HepG2 (cell line): ENCODE measurements around the gene NUBPL. TPM values are rescaled to one million over a fixed set of nuclear protein-coding genes. Genes with fewer than 3 reads are reported as not detected.
A peak's percentile ranks its signal among the peaks of the same experiment; 100 is the strongest.

Experiments
- CBFB ChIP-seq: sonication (generic); formaldehyde crosslinking; IDR thresholded peaks from 2 replicates; pipeline ENCODE4 v1.4.0; 2020; ENCODE audit warnings: missing genetic modification reagents
- EP300 ChIP-seq, 3 experiments: sonication (generic) in 1 of 3; formaldehyde crosslinking in 1 of 3; IDR thresholded peaks; 2 replicates each; pipeline versions ENCODE4 v1.5.1 to v1.6.1; 2011 to 2020; ENCODE audit warnings: low read depth in 2 of 3, low read length in 2 of 3, borderline replicate concordance in 1 of 3, improper control_type of control experiment in 1 of 3, mild to moderate bottlenecking in 1 of 3, missing genetic modification reagents in 1 of 3, moderate library complexity in 1 of 3
- MEF2D ChIP-seq: sonication (generic); formaldehyde crosslinking; IDR thresholded peaks from 2 replicates; pipeline ENCODE4 v1.5.1; 2020; ENCODE audit warnings: mild to moderate bottlenecking, missing genetic modification reagents
- MEIS2 ChIP-seq: sonication (generic); formaldehyde crosslinking; IDR thresholded peaks from 2 replicates; pipeline ENCODE4 v1.9.0; 2021; ENCODE audit warnings: mild to moderate bottlenecking, missing genetic modification reagents
- MZF1 ChIP-seq: sonication (generic); formaldehyde crosslinking; IDR thresholded peaks from 2 replicates; pipeline ENCODE4 v1.8.1; 2023; ENCODE audit warnings: mild to moderate bottlenecking, missing genetic modification reagents, borderline replicate concordance
- POGZ ChIP-seq: sonication (generic); formaldehyde crosslinking; IDR thresholded peaks from 2 replicates; pipeline ENCODE4 v1.4.0; 2020; ENCODE audit warnings: mild to moderate bottlenecking, missing genetic modification reagents
- RELA ChIP-seq: sonication (generic); formaldehyde crosslinking; IDR thresholded peaks from 2 replicates; pipeline ENCODE4 v1.4.0; 2020; ENCODE audit warnings: missing genetic modification reagents
- RFXANK ChIP-seq: IDR thresholded peaks from 2 replicates; pipeline ENCODE4 v1.6.1; 2016
- SNAI1 ChIP-seq: sonication (generic); formaldehyde crosslinking; IDR thresholded peaks from 2 replicates; pipeline ENCODE4 v1.5.0; 2020; ENCODE audit warnings: mild to moderate bottlenecking, missing genetic modification reagents, borderline replicate concordance
- TCF12 ChIP-seq, 2 experiments: fragments of 450-650 bp in 1 of 2; sonication (generic) in 1 of 2; formaldehyde crosslinking in 1 of 2; IDR thresholded peaks; 2 replicates each; pipeline versions ENCODE4 v1.6.1 to v1.8.0; 2017 to 2022; ENCODE audit warnings: antibody characterized with exemption in 1 of 2, mild to moderate bottlenecking in 1 of 2, missing genetic modification reagents in 1 of 2, moderate library complexity in 1 of 2
- XBP1 ChIP-seq: sonication (generic); formaldehyde crosslinking; IDR thresholded peaks from 2 replicates; pipeline ENCODE4 v1.5.0; 2020; ENCODE audit warnings: missing genetic modification reagents
- YEATS2 ChIP-seq: sonication (generic); formaldehyde crosslinking; IDR thresholded peaks from 2 replicates; pipeline ENCODE4 v1.4.0; 2020; ENCODE audit warnings: missing genetic modification reagents, borderline replicate concordance
- ZBTB38 ChIP-seq: sonication (generic); formaldehyde crosslinking; IDR thresholded peaks from 2 replicates; pipeline ENCODE4 v1.5.1; 2020; ENCODE audit warnings: mild to moderate bottlenecking, missing genetic modification reagents
- ZBTB7B ChIP-seq: sonication (generic); formaldehyde crosslinking; IDR thresholded peaks from 2 replicates; pipeline ENCODE4 v1.4.0; 2020; ENCODE audit warnings: missing genetic modification reagents
- ZNF101 ChIP-seq: sonication (generic); formaldehyde crosslinking; IDR thresholded peaks from 2 replicates; pipeline ENCODE4 v1.4.0; 2020; ENCODE audit warnings: mild to moderate bottlenecking, low read depth, missing genetic modification reagents, borderline replicate concordance
- ZNF124 ChIP-seq: sonication (generic); formaldehyde crosslinking; IDR thresholded peaks from 2 replicates; pipeline ENCODE4 v1.4.0; 2020; ENCODE audit warnings: missing genetic modification reagents
- ZNF446 ChIP-seq: sonication (generic); formaldehyde crosslinking; IDR thresholded peaks from 2 replicates; pipeline ENCODE4 v1.5.0; 2020; ENCODE audit warnings: mild to moderate bottlenecking, missing genetic modification reagents
- ZNF589 ChIP-seq: sonication (generic); formaldehyde crosslinking; conservative IDR thresholded peaks from 2 replicates; pipeline ENCODE4 v1.8.0; 2022; ENCODE audit warnings: mild to moderate bottlenecking, moderate library complexity, missing genetic modification reagents
- ZNF747 ChIP-seq: sonication (generic); formaldehyde crosslinking; IDR thresholded peaks from 2 replicates; pipeline ENCODE4 v1.8.1; 2023; ENCODE audit warnings: missing genetic modification reagents, mild to moderate bottlenecking, borderline replicate concordance
- polyA plus RNA-seq, 8 experiments: library from polyadenylated mRNA; depleted of rRNA in 3 of 8; stranded (reverse) in 7 of 8; unstranded in 1 of 8; fragments of >200 nt; fragmentation: Illumina TruSeq in 4 of 8; extraction: Trizol in 4 of 8; gene quantifications; 2 replicates each; pipeline versions ENCODE4 v1.2.1 to v1.2.3, GENCODE V29; 2011 to 2016; ENCODE audit warnings: low read depth in 4 of 8, missing spikeins in 1 of 8, mixed read lengths in 1 of 8; ENCODE audit not compliant: insufficient read depth in 1 of 8
- total RNA-seq, 5 experiments: library from RNA; depleted of rRNA; stranded (reverse); fragments of >200 nt; fragmentation: Illumina TruSeq; extraction: Trizol; gene quantifications; 2 replicates each; pipeline ENCODE4 v1.2.3, GENCODE V29; 2016; ENCODE audit warnings: low read depth in 1 of 5
- TF ChIP-seq, protein P1 (sequence below): sonication (generic); formaldehyde crosslinking; IDR thresholded peaks from 2 replicates; pipeline ENCODE4 v1.4.0; 2020; ENCODE audit warnings: missing genetic modification reagents
- TF ChIP-seq, protein P2 (sequence below): sonication (generic); formaldehyde crosslinking; IDR thresholded peaks from 2 replicates; pipeline ENCODE4 v1.5.0; 2020; ENCODE audit warnings: mild to moderate bottlenecking, missing genetic modification reagents
- TF ChIP-seq, protein P3 (sequence below): sonication (generic); formaldehyde crosslinking; IDR thresholded peaks from 2 replicates; pipeline ENCODE4 v1.5.0; 2020; ENCODE audit warnings: missing genetic modification reagents, mild to moderate bottlenecking, borderline replicate concordance

The NUBPL gene
- total and polyA plus RNA-seq, 2 of the 13 experiments (the other 11 are each of a cell fraction or from before 2014, with no cell fraction given), result 21.3 to 44.1 TPM

DNA sequence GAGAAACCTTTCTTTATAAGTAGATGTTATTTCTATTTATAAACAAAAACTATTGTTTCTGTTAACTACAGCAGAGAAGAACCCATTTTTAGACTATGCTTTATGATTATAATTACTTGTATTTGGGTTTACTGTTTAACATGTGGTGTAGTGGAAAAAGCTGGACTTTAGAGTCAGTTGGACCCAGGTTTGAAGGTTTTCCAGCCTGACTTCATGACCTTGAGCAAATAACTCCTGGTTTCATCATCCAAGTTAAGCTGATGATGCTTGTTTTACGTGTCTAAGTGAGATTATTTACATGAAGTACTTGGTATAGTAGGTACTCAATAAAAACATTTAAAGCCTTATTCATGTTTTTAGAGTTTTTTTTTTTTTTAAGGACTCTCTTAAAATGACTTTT is 294.1 kb downstream of the NUBPL start (continued):
- TF ChIP-seq, protein P1, sequence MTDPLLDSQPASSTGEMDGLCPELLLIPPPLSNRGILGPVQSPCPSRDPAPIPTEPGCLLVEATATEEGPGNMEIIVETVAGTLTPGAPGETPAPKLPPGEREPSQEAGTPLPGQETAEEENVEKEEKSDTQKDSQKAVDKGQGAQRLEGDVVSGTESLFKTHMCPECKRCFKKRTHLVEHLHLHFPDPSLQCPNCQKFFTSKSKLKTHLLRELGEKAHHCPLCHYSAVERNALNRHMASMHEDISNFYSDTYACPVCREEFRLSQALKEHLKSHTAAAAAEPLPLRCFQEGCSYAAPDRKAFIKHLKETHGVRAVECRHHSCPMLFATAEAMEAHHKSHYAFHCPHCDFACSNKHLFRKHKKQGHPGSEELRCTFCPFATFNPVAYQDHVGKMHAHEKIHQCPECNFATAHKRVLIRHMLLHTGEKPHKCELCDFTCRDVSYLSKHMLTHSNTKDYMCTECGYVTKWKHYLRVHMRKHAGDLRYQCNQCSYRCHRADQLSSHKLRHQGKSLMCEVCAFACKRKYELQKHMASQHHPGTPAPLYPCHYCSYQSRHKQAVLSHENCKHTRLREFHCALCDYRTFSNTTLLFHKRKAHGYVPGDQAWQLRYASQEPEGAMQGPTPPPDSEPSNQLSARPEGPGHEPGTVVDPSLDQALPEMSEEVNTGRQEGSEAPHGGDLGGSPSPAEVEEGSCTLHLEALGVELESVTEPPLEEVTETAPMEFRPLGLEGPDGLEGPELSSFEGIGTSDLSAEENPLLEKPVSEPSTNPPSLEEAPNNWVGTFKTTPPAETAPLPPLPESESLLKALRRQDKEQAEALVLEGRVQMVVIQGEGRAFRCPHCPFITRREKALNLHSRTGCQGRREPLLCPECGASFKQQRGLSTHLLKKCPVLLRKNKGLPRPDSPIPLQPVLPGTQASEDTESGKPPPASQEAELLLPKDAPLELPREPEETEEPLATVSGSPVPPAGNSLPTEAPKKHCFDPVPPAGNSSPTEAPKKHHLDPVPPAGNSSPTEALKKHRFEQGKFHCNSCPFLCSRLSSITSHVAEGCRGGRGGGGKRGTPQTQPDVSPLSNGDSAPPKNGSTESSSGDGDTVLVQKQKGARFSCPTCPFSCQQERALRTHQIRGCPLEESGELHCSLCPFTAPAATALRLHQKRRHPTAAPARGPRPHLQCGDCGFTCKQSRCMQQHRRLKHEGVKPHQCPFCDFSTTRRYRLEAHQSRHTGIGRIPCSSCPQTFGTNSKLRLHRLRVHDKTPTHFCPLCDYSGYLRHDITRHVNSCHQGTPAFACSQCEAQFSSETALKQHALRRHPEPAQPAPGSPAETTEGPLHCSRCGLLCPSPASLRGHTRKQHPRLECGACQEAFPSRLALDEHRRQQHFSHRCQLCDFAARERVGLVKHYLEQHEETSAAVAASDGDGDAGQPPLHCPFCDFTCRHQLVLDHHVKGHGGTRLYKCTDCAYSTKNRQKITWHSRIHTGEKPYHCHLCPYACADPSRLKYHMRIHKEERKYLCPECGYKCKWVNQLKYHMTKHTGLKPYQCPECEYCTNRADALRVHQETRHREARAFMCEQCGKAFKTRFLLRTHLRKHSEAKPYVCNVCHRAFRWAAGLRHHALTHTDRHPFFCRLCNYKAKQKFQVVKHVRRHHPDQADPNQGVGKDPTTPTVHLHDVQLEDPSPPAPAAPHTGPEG (CRISPR knock-in tag), result no peak
- no peak for TF ChIP-seq TCF12 (IDR thresholded peaks at IDR 0.05)
- no peak for TF ChIP-seq TCF12 (CRISPR knock-in tag; IDR thresholded peaks at IDR 0.05)
- TF ChIP-seq RELA (CRISPR knock-in tag), result no peak
- TF ChIP-seq EP300 (IDR thresholded peaks at IDR 0.05; ENCODE audit: low read depth in 2 of 2, low read length in 2 of 2), result peak; percentile 79 to 91; a peak in 2 of 4 replicates
- TF ChIP-seq EP300 (CRISPR knock-in tag; IDR thresholded peaks at IDR 0.05; ENCODE audit: borderline replicate concordance), result peak; percentile 48; the same call in 1 of the 2 replicates
- TF ChIP-seq, protein P2, sequence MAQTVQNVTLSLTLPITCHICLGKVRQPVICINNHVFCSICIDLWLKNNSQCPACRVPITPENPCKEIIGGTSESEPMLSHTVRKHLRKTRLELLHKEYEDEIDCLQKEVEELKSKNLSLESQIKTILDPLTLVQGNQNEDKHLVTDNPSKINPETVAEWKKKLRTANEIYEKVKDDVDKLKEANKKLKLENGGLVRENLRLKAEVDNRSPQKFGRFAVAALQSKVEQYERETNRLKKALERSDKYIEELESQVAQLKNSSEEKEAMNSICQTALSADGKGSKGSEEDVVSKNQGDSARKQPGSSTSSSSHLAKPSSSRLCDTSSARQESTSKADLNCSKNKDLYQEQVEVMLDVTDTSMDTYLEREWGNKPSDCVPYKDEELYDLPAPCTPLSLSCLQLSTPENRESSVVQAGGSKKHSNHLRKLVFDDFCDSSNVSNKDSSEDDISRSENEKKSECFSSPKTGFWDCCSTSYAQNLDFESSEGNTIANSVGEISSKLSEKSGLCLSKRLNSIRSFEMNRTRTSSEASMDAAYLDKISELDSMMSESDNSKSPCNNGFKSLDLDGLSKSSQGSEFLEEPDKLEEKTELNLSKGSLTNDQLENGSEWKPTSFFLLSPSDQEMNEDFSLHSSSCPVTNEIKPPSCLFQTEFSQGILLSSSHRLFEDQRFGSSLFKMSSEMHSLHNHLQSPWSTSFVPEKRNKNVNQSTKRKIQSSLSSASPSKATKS (CRISPR knock-in tag), result no peak
- TF ChIP-seq MEIS2 (CRISPR knock-in tag), result no peak
- TF ChIP-seq ZNF747 (CRISPR knock-in tag), result no peak
- no peak for TF ChIP-seq ZNF446 (CRISPR knock-in tag)
- TF ChIP-seq MEF2D, result peak; percentile 76; the same call in 1 of the 2 replicates
- TF ChIP-seq XBP1 (CRISPR knock-in tag), result no peak
- no peak for TF ChIP-seq ZNF101 (CRISPR knock-in tag)
- 0 out of 2 replicates have a peak, but pooled peaks have one; percentile 25 for TF ChIP-seq CBFB (CRISPR knock-in tag)
- TF ChIP-seq ZNF124 (CRISPR knock-in tag), result peak; percentile 80; the same call in 1 of the 2 replicates
- no peak for TF ChIP-seq MZF1 (CRISPR knock-in tag)
- no peak for TF ChIP-seq ZBTB38 (CRISPR knock-in tag)
- TF ChIP-seq RFXANK (CRISPR knock-in tag), result no peak
- TF ChIP-seq ZBTB7B, result no peak
- TF ChIP-seq, protein P3, sequence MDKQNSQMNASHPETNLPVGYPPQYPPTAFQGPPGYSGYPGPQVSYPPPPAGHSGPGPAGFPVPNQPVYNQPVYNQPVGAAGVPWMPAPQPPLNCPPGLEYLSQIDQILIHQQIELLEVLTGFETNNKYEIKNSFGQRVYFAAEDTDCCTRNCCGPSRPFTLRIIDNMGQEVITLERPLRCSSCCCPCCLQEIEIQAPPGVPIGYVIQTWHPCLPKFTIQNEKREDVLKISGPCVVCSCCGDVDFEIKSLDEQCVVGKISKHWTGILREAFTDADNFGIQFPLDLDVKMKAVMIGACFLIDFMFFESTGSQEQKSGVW, result no peak
- TF ChIP-seq YEATS2, result peak; percentile 58; the same call in 1 of the 2 replicates
- TF ChIP-seq ZNF589 (CRISPR knock-in tag), result no peak
- TF ChIP-seq POGZ (CRISPR knock-in tag), result peak; percentile 100
- TF ChIP-seq SNAI1, result no peak
